ENCODE measurements around the gene ATF7IP. TPM values are rescaled to one million over a fixed set of nuclear protein-coding genes. Genes with fewer than 3 reads are reported as not detected.
"Not testable (repeated sequence)": the region's sequence is repeated elsewhere in the genome, so short reads cannot be mapped to it uniquely, and the experiment has no call there.

The ATF7IP gene, protein sequence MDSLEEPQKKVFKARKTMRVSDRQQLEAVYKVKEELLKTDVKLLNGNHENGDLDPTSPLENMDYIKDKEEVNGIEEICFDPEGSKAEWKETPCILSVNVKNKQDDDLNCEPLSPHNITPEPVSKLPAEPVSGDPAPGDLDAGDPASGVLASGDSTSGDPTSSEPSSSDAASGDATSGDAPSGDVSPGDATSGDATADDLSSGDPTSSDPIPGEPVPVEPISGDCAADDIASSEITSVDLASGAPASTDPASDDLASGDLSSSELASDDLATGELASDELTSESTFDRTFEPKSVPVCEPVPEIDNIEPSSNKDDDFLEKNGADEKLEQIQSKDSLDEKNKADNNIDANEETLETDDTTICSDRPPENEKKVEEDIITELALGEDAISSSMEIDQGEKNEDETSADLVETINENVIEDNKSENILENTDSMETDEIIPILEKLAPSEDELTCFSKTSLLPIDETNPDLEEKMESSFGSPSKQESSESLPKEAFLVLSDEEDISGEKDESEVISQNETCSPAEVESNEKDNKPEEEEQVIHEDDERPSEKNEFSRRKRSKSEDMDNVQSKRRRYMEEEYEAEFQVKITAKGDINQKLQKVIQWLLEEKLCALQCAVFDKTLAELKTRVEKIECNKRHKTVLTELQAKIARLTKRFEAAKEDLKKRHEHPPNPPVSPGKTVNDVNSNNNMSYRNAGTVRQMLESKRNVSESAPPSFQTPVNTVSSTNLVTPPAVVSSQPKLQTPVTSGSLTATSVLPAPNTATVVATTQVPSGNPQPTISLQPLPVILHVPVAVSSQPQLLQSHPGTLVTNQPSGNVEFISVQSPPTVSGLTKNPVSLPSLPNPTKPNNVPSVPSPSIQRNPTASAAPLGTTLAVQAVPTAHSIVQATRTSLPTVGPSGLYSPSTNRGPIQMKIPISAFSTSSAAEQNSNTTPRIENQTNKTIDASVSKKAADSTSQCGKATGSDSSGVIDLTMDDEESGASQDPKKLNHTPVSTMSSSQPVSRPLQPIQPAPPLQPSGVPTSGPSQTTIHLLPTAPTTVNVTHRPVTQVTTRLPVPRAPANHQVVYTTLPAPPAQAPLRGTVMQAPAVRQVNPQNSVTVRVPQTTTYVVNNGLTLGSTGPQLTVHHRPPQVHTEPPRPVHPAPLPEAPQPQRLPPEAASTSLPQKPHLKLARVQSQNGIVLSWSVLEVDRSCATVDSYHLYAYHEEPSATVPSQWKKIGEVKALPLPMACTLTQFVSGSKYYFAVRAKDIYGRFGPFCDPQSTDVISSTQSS
- 10 to 100 TPM; 42.9 to 46.3 TPM for total RNA-seq
- long read RNA-seq, partial matches to known transcripts, result 1 of 6 reads
- long read RNA-seq, other reads (novel, unspliced or antisense), result 4 of 6 reads

DNA sequence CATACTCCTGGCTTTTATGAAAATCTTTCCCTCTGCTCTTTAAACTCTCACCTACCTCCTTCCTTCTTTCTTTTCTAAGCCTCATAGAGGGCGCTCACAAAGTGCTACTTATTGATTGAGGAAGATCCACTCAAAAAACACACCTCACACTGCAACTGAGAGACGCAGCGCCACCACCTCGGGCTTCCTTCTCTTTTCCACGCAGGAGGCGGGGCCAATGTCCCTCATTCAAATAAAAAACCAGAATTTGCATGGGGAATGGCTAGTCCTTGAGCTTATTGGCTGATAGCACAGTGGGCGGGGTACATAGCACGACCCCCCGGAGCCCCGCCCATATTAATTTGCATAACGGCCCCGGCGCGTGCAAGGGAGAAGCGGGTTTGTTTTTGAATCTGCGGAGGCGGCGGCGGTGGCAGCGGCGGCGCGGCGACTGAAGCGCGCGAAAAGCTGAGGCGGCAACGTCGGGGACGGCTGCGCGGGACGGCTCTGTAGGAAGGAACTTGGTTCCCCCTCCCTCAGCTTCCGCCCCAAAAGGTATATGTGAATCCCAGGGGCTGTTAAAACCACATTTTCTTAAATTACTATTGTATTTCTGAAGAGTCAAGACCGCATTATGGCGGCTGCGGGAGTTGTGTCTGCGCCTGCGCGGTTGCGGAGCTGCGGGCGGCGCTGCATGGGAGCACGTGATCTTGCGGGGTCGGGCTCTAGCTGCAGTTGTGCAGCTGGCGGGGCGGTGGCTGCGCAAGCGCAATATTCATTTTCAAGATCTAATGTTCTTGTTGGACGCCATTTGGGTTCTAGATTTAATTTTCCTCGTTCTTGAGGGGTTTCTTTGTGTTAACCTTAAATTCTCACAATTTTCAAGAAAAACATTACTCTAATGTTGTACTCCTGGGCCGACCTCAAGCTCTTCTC is at the start of gene ATF7IP:
ATF7IP (plus strand) TSS at position 389 of the 915 bp plus-strand sequence. CDS start 58,234 bp downstream, outside the sequence.
- peak; percentile 95 for ATAC-seq
- DNase-seq, result peak; percentile 97
- intact Hi-C loops (cut with DNase I, micrococcal nuclease), result loop anchor here (2.0 to 10.0 kb wide), 2 partner anchors 101 to 107 kb away; no protein-coding TSS in a partner anchor

DNA sequence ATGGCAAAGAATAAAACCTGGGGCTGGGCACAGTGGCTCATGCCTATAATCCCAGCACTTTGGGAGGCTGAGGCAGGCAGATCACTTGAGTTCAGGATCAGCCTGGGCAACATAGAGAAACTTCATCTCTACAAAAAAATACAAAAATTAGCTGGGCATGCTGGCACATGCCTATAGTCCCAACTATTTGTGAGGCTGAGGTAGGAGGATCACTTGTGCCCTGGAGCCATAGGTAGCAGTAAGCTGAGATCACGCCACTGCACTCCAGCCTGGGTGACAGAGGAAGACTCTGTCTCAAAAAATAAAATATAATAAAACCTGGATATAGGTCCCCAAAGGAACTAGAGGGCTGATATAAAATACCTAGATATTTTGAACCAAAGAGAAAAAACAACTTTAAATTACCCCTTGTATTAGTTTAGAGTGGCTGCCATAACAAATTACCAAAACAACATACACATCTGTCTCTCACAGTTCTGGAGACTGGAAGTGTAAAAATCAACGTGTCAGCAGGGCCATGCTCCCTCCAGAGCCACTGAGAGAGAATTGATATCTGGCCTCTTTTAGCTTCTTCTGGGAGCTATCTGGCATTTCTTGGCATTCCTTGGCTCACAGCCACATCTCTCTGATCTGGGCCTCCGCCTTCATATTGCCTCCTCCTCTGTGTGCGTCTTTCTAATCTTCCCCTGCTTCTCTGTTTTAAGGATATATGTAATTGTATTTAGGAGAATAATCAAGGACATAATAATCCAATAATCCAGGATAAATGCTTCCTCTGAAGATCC is 47.9 kb upstream of the ATF7IP start:
- ATAC-seq, result no peak
- intact Hi-C loops (cut with DNase I, micrococcal nuclease), result no loop called here
- no peak for DNase-seq

GRCh38 chr12:14319704-14320427 is 45.6 kb upstream of the ATF7IP start:
- intact Hi-C loops (cut with DNase I, micrococcal nuclease); ATAC-seq; DNase-seq: not testable (repeated sequence)

GRCh38 chr12:14322403-14322802 is 43.1 kb upstream of the ATF7IP start:
- DNase-seq, result no peak
- intact Hi-C loops (cut with DNase I, micrococcal nuclease), result no loop called here
- ATAC-seq, result no peak

DNA sequence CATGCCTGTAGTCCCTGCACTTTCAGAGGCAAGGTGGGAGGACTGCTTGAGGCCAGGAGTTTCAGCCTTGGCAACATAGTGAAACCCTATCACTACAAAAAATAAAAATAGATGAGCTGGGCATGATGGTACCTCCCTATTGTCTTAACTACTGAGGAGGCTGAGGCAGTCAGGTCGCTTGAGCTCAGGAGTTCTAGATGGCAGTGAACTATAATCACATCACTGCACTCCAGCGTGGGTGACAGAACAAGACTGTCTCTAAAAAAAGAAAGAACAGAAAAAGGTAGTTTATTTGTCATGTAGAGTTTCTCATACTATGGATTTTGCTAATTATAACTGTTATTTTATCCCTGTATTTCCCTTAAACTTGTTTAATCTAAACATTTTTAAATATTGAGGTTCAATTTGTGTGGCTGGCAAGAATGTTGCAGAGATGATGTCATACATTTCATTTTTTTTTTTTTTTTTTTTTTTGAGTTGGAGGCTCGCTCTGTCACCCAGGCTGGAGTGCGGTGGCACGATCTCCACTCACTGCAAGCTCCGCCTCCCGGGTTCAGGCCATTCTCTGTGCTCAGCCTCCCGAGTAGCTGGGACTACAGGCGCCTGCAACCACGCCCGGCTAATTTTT is 39.7 kb upstream of the ATF7IP start:
- ATAC-seq (no peak), DNase-seq (no peak)
- intact Hi-C loops (cut with DNase I, micrococcal nuclease), result no loop called here

GRCh38 chr12:14326699-14327098 is 38.8 kb upstream of the ATF7IP start:
- ATAC-seq, result no peak
- no peak for DNase-seq
- intact Hi-C loops (cut with DNase I, micrococcal nuclease), result no loop called here

DNA sequence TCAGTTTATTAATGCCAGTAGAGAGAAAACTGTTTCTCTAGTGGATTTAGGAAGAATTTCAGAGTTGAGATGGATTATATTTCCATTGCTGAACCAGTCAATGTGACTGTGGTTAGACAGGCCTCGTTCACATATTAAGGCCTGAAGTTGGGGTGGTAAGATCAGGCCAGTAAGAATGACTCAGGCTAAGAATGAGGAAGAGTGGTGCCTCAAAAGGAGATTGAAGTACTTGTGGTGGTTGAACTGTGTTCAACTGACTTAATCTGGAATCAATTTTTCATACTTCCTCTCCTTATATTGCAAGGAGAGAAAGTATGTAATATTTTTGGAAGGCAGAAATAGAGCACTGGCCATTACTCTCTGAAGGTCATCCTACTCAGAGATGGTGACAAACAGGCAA is 37.8 kb upstream of the ATF7IP start:
- DNase-seq (no peak), ATAC-seq (no peak)
- intact Hi-C loops (cut with DNase I, micrococcal nuclease), result no loop called here

- intact Hi-C loops (cut with DNase I, micrococcal nuclease), result no loop called here
- DNase-seq (no peak), ATAC-seq (no peak)
Measured at GRCh38 chr12:14332482-14332881, 33.0 kb upstream of the ATF7IP start.

DNA sequence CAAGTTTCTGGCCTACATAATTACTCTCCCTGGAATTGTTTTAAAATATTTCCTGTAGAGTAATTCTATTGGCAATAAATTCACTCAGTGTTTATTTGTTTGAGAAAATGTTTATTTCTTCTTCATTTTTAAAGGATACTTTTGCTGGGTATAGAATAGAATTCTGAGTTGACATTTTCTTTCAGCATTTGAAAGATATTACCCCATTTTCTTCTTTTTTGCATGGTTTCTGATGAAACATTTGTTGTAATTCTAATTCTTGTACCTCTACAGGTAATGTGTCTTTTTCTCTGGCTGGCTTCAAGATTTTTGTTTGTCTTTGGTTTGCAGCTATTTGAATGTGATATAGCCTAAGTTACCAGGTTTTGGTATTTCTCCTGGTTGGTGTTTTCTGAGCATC is 25.1 kb upstream of the ATF7IP start:
- intact Hi-C loops (cut with DNase I, micrococcal nuclease), result no loop called here
- DNase-seq (no peak), ATAC-seq (no peak)

DNA sequence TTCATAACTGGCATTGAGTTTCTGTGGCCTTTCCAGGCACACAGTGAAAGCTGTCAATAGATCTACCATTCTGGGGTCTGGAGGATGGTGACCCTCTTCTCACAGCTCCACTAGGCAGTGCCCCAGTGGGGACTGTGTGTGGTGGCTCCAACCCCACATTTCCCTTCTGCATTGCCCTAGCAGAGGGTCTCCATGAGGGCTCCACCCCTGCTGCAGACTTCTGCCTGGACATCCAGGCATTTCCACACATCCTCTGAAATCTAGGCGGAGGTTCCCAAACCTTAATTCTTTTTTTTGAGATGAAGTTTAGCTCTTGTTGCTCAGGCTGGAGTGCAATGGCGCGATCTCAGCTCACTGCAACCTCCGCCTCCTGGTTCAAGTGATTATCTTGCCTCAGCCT is 14.0 kb upstream of the ATF7IP start:
- ATAC-seq; intact Hi-C loops (cut with DNase I, micrococcal nuclease); DNase-seq: not testable (repeated sequence)

GRCh38 chr12:14352066-14352465 is 13.4 kb upstream of the ATF7IP start:
- DNase-seq; intact Hi-C loops (cut with DNase I, micrococcal nuclease); ATAC-seq: not testable (repeated sequence)

DNA sequence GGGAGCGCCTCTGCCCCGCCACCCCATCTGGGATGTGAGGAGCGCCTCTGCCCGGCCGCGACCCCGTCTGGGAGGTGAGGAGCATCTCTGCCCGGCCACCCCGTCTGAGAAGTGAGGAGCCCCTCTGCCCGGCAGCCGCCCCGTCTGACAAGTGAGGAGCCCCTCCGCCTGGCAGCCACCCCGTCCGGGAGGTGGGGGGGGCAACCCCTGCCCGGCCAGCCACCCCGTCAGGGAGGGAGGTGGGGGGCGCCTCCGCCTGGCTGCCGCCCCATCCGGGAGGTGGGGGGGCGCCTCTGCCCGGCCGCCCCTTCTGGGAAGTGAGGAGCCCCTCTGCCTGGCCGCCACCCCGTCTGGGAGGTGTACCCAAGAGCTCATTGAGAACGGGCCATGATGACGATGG is 10.8 kb upstream of the ATF7IP start:
- ATAC-seq; DNase-seq; intact Hi-C loops (cut with DNase I, micrococcal nuclease): not testable (repeated sequence)

DNA sequence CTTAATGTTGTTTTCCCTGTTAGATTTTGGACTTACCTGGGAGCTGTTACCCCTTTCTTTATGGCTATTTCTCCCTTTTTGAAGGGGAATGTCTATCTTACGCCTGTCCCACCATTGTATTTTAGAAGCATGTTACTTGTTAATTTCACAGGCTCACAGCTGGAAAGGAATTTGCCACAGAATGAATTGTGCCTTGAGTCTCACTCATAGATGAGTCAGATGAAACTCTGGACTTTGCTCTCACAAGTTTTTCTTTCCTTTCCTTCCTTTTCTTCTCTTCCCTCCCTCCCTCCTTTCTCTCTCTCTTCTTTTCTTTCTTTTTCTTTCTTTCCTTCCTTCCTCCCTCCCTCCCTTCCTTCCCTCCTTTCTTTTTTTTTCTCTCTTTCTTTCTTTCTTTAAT is 9.3 kb upstream of the ATF7IP start:
- DNase-seq, result no peak
- intact Hi-C loops (cut with DNase I, micrococcal nuclease), result no loop called here
- peak; percentile 61 for ATAC-seq

DNA sequence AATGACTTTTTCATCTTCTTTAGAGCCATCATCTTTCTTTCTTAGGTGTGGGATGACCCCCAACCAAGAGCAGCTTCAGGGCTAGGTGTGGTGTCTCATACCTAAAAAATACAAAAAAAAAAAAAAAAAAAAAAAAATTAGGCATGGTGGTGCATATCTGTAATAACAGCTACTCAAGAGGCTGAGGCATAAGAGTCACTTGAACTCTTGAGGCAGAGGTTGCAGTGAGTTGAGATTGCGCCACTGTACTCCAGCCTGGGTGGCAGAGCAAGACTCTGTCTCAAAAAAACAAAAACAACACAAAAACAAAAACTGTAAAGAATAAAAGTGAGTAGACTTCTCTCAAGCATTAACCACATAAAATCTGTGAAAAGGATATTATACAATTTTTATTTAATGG is 8.0 kb upstream of the ATF7IP start:
- intact Hi-C loops (cut with DNase I, micrococcal nuclease), result no loop called here
- no peak for DNase-seq
- ATAC-seq, result no peak

DNA sequence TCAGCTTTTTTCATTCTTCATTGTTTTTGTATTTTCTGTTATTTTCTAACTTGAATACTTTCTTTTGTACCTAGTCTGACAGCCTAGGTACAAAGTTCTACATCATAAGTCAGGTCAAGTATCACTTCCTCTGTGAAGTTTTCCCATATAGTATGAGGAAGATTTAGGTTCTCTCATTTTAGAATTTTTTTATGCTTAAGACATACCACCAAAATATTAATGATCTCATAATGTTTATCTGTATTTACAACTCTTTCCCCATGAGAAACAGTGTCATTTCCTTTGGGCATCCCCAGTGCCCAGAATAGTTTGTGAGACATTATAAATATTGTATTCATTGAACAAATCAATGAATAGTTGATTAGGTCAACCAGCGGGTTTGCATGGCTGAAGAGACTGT is 3.1 kb upstream of the ATF7IP start:
- intact Hi-C loops (cut with DNase I, micrococcal nuclease), result loop anchor here in 1 of 2 donors (10.0 kb wide), 1 partner anchor 98 kb away; no protein-coding TSS in a partner anchor
- no peak for ATAC-seq

More for the DNA sequence above, 3.1 kb upstream of the ATF7IP start:
- DNase-seq, result no peak
